HEK293 (cell line): ENCODE measurements around the gene MTHFD1L.

Experiments used
- CTCF ChIA-PET: fragments of 350-600 bp; formaldehyde crosslinking; extraction: SDS; loops from one replicate; lab custom pipeline; 2021; ENCODE audit warnings: antibody characterized with exemption; lab: Yijun Ruan, JAX
- POLR2A ChIA-PET: fragments of 300-600 bp; formaldehyde crosslinking; extraction: SDS; loops from one replicate; lab custom pipeline; 2020; ENCODE audit warnings: antibody characterized with exemption, inconsistent platforms; lab: Yijun Ruan, JAX
- H3K27ac ChIP-seq: fragments of 200-500 bp; sonication (Bioruptor generic); 2 replicates; pipeline ENCODE4 v1.5.1; 2014; ENCODE audit warnings: low read depth, low read length, control low read depth, inconsistent platforms; ENCODE audit errors: extremely low read depth
- H3K36me3 ChIP-seq, 2 experiments: fragments of 200-500 bp in 1 of 2; sonication (Bioruptor generic) in 1 of 2; 1 replicate in 1 of 2; 2 replicates in 1 of 2; pipeline ENCODE4 v1.5.1; 2014 to 2017; ENCODE audit warnings: inconsistent platforms in 2 of 2, low read length in 2 of 2; ENCODE audit not compliant: control insufficient read depth in 2 of 2, insufficient read depth in 1 of 2
- H3K4me1 ChIP-seq: fragments of 200-500 bp; sonication (Bioruptor generic); 2 replicates; pipeline ENCODE4 v1.5.1; 2014; ENCODE audit warnings: mild to moderate bottlenecking, low read length, inconsistent platforms; ENCODE audit not compliant: control insufficient read depth, insufficient read depth
- H3K4me3 ChIP-seq: 2 replicates; pipeline ENCODE4 v1.5.1; 2011; ENCODE audit warnings: low read depth, mild to moderate bottlenecking, control low read depth, low read length, moderate library complexity
- H3K9me3 ChIP-seq: fragments of 200-500 bp; sonication (Bioruptor generic); 2 replicates; pipeline ENCODE4 v1.5.1; 2014; ENCODE audit warnings: low read depth, low read length, inconsistent platforms; ENCODE audit not compliant: control insufficient read depth, insufficient read depth
- GLIS1 ChIP-seq: fragments of 450-650 bp; formaldehyde crosslinking; IDR thresholded peaks from 2 replicates; pipeline ENCODE4 v1.5.1; 2016; ENCODE audit warnings: missing biosample characterization, missing genetic modification characterization
- HOXC10 ChIP-seq: sonication (generic); formaldehyde crosslinking; IDR thresholded peaks from 2 replicates; pipeline ENCODE4 v1.8.1; 2023; ENCODE audit warnings: mild to moderate bottlenecking, missing genetic modification reagents
- KLF16 ChIP-seq: fragments of 450-650 bp; formaldehyde crosslinking; IDR thresholded peaks from 2 replicates; pipeline ENCODE4 v1.5.1; 2017; ENCODE audit warnings: missing biosample characterization, missing genetic modification characterization
- MYNN ChIP-seq: fragments of 450-650 bp; formaldehyde crosslinking; IDR thresholded peaks from 2 replicates; pipeline ENCODE4 v1.5.1; 2016; ENCODE audit warnings: missing biosample characterization, missing genetic modification characterization, borderline replicate concordance
- SETDB1 ChIP-seq: IDR thresholded peaks from one replicate; pipeline ENCODE4 v1.6.1; 2017; ENCODE audit warnings: mild to moderate bottlenecking, low read length, moderate library complexity, mixed read lengths; ENCODE audit not compliant: insufficient read length
- TRIM28 ChIP-seq: IDR thresholded peaks from 2 replicates; pipeline ENCODE4 v1.6.1; 2011; ENCODE audit warnings: low read length, control low read depth, borderline replicate concordance
- ZBTB8A ChIP-seq: fragments of 450-650 bp; formaldehyde crosslinking; IDR thresholded peaks from 2 replicates; pipeline ENCODE4 v1.5.1; 2016; ENCODE audit warnings: missing biosample characterization, missing genetic modification characterization
- ZFP41 ChIP-seq: fragments of 450-650 bp; formaldehyde crosslinking; IDR thresholded peaks from 2 replicates; pipeline ENCODE4 v1.5.1; 2016; ENCODE audit warnings: missing biosample characterization, missing genetic modification characterization, borderline replicate concordance
- ZFP69B ChIP-seq: fragments of 450-650 bp; formaldehyde crosslinking; IDR thresholded peaks from 2 replicates; pipeline ENCODE4 v1.5.1; 2016; ENCODE audit warnings: missing biosample characterization, missing genetic modification characterization
- ZIC2 ChIP-seq: fragments of 450-650 bp; formaldehyde crosslinking; IDR thresholded peaks from 2 replicates; pipeline ENCODE4 v1.5.1; 2016; ENCODE audit warnings: missing biosample characterization, missing genetic modification characterization
- ZNF114 ChIP-seq: fragments of 450-650 bp; formaldehyde crosslinking; IDR thresholded peaks from 2 replicates; pipeline ENCODE4 v1.5.0; 2017; ENCODE audit warnings: missing biosample characterization, missing genetic modification characterization
- ZNF16 ChIP-seq: fragments of 450-650 bp; formaldehyde crosslinking; IDR thresholded peaks from 2 replicates; pipeline ENCODE4 v1.5.1; 2016; ENCODE audit warnings: low read depth, missing biosample characterization, missing genetic modification characterization
- ZNF174 ChIP-seq: fragments of 450-650 bp; formaldehyde crosslinking; IDR thresholded peaks from 2 replicates; pipeline ENCODE4 v1.5.0; 2017; ENCODE audit warnings: missing biosample characterization, mild to moderate bottlenecking, missing genetic modification characterization
- ZNF211 ChIP-seq: fragments of 450-650 bp; formaldehyde crosslinking; IDR thresholded peaks from 2 replicates; pipeline ENCODE4 v1.5.1; 2016; ENCODE audit warnings: low read depth, missing biosample characterization, missing genetic modification characterization
- ZNF324 ChIP-seq: fragments of 450-650 bp; formaldehyde crosslinking; IDR thresholded peaks from 2 replicates; pipeline ENCODE4 v1.5.1; 2016; ENCODE audit warnings: missing biosample characterization, missing genetic modification characterization
- ZNF426 ChIP-seq: fragments of 450-650 bp; formaldehyde crosslinking; IDR thresholded peaks from 2 replicates; pipeline ENCODE4 v1.5.1; 2017; ENCODE audit warnings: missing biosample characterization, missing genetic modification characterization, mild to moderate bottlenecking, inconsistent platforms, moderate library complexity
- ZNF521 ChIP-seq: fragments of 450-650 bp; formaldehyde crosslinking; IDR thresholded peaks from 2 replicates; pipeline ENCODE4 v1.5.1; 2017; ENCODE audit warnings: missing biosample characterization, mild to moderate bottlenecking, missing genetic modification characterization
- ZNF623 ChIP-seq: fragments of 450-650 bp; formaldehyde crosslinking; IDR thresholded peaks from 2 replicates; pipeline ENCODE4 v1.5.1; 2016; ENCODE audit warnings: missing biosample characterization, missing genetic modification characterization
- ZSCAN30 ChIP-seq: fragments of 450-650 bp; IDR thresholded peaks from 2 replicates; pipeline ENCODE4 v1.5.1; 2018; ENCODE audit warnings: missing biosample characterization, mild to moderate bottlenecking, missing genetic modification characterization, moderate library complexity
- TF ChIP-seq, protein P1 (sequence below): fragments of 450-650 bp; formaldehyde crosslinking; IDR thresholded peaks from 2 replicates; pipeline ENCODE4 v1.5.1; 2016; ENCODE audit warnings: missing biosample characterization, missing genetic modification characterization
- TF ChIP-seq, protein P2 (sequence below): fragments of 450-650 bp; formaldehyde crosslinking; IDR thresholded peaks from 2 replicates; pipeline ENCODE4 v1.5.1; 2016; ENCODE audit warnings: missing biosample characterization, missing genetic modification characterization, borderline replicate concordance
- TF ChIP-seq, protein P3 (sequence below): fragments of 450-650 bp; formaldehyde crosslinking; IDR thresholded peaks from 2 replicates; pipeline ENCODE4 v1.5.1; 2016; ENCODE audit warnings: missing biosample characterization, missing genetic modification characterization
- TF ChIP-seq, protein P4 (sequence below): fragments of 450-650 bp; formaldehyde crosslinking; IDR thresholded peaks from 2 replicates; pipeline ENCODE4 v1.5.1; 2016; ENCODE audit warnings: missing biosample characterization, missing genetic modification characterization
- TF ChIP-seq, protein P5 (sequence below): fragments of 450-650 bp; formaldehyde crosslinking; IDR thresholded peaks from 2 replicates; pipeline ENCODE4 v1.5.1; 2017; ENCODE audit warnings: missing biosample characterization, missing genetic modification characterization

Gene MTHFD1L

DNA sequence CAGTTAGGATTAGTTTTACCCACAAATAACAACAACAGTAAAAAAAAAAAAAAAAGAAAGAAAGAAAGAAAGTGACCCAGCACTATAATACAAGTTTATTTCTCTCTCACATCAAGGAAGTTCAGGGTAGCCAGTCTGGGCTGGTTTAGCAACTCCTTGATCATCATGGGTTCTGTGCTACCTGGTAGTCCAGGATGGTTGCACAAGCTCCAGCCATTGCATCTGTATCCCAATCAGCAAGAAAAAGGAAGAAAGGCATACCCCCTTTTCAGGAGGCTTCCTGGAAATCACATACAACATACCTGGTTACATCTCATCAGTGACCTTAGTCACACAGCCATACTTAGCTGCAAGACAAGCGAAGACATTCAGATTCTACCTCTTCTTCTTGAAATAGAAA is 128.5 kb downstream of the MTHFD1L start:
- H3K36me3 ChIP-seq = peaks cover 0 to 5% of the 10 kb centered on the region in 2 experiments; a peak in 2 of 3 replicates
- H3K9me3 ChIP-seq = no peaks in the 10 kb centered on the region
- no peak for TF ChIP-seq KLF16 (tag by site-specific recombination)
- TF ChIP-seq GLIS1 (tag by site-specific recombination) = no peak
- no peak for TF ChIP-seq ZNF521
- TF ChIP-seq ZNF324 (tag by site-specific recombination) = no peak
- TF ChIP-seq ZFP41 (tag by site-specific recombination) = no peak
- TF ChIP-seq, protein P1, sequence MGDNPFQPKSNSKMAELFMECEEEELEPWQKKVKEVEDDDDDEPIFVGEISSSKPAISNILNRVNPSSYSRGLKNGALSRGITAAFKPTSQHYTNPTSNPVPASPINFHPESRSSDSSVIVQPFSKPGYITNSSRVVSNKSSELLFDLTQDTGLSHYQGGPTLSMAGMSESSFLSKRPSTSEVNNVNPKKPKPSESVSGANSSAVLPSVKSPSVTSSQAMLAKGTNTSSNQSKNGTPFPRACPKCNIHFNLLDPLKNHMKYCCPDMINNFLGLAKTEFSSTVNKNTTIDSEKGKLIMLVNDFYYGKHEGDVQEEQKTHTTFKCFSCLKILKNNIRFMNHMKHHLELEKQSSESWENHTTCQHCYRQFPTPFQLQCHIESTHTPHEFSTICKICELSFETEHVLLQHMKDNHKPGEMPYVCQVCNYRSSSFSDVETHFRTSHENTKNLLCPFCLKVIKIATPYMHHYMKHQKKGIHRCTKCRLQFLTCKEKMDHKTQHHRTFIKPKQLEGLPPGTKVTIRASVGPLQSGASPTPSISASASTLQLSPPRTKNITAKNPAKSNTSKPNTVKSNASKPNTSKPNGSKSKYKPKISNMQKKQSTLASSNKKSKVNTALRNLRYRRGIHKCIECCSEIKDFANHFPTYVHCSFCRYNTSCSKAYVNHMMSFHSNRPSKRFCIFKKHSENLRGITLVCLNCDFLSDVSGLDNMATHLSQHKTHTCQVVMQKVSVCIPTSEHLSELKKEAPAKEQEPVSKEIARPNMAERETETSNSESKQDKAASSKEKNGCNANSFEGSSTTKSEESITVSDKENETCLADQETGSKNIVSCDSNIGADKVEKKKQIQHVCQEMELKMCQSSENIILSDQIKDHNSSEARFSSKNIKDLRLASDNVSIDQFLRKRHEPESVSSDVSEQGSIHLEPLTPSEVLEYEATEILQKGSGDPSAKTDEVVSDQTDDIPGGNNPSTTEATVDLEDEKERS (tag by site-specific recombination) = peak; percentile 72; the same call in 1 of the 2 replicates
- TF ChIP-seq, protein P2, sequence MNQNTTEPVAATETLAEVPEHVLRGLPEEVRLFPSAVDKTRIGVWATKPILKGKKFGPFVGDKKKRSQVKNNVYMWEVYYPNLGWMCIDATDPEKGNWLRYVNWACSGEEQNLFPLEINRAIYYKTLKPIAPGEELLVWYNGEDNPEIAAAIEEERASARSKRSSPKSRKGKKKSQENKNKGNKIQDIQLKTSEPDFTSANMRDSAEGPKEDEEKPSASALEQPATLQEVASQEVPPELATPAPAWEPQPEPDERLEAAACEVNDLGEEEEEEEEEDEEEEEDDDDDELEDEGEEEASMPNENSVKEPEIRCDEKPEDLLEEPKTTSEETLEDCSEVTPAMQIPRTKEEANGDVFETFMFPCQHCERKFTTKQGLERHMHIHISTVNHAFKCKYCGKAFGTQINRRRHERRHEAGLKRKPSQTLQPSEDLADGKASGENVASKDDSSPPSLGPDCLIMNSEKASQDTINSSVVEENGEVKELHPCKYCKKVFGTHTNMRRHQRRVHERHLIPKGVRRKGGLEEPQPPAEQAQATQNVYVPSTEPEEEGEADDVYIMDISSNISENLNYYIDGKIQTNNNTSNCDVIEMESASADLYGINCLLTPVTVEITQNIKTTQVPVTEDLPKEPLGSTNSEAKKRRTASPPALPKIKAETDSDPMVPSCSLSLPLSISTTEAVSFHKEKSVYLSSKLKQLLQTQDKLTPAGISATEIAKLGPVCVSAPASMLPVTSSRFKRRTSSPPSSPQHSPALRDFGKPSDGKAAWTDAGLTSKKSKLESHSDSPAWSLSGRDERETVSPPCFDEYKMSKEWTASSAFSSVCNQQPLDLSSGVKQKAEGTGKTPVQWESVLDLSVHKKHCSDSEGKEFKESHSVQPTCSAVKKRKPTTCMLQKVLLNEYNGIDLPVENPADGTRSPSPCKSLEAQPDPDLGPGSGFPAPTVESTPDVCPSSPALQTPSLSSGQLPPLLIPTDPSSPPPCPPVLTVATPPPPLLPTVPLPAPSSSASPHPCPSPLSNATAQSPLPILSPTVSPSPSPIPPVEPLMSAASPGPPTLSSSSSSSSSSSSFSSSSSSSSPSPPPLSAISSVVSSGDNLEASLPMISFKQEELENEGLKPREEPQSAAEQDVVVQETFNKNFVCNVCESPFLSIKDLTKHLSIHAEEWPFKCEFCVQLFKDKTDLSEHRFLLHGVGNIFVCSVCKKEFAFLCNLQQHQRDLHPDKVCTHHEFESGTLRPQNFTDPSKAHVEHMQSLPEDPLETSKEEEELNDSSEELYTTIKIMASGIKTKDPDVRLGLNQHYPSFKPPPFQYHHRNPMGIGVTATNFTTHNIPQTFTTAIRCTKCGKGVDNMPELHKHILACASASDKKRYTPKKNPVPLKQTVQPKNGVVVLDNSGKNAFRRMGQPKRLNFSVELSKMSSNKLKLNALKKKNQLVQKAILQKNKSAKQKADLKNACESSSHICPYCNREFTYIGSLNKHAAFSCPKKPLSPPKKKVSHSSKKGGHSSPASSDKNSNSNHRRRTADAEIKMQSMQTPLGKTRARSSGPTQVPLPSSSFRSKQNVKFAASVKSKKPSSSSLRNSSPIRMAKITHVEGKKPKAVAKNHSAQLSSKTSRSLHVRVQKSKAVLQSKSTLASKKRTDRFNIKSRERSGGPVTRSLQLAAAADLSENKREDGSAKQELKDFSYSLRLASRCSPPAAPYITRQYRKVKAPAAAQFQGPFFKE (tag by site-specific recombination) = no peak
- TF ChIP-seq ZNF114 (tag by site-specific recombination) = no peak
- TF ChIP-seq ZBTB8A = no peak
- no peak for TF ChIP-seq ZNF16 (tag by site-specific recombination)
- TF ChIP-seq, protein P3, sequence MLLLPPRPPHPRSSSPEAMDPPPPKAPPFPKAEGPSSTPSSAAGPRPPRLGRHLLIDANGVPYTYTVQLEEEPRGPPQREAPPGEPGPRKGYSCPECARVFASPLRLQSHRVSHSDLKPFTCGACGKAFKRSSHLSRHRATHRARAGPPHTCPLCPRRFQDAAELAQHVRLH (tag by site-specific recombination) = peak; percentile 61; the same call in 1 of the 2 replicates
- no peak for TF ChIP-seq MYNN (tag by site-specific recombination)
- TF ChIP-seq ZSCAN30 (tag by site-specific recombination) = no peak
- no peak for TF ChIP-seq HOXC10 (CRISPR knock-in tag)
- no peak for TF ChIP-seq ZFP69B (tag by site-specific recombination)
- TF ChIP-seq ZNF211 (tag by site-specific recombination) = no peak
- TF ChIP-seq, protein P4, sequence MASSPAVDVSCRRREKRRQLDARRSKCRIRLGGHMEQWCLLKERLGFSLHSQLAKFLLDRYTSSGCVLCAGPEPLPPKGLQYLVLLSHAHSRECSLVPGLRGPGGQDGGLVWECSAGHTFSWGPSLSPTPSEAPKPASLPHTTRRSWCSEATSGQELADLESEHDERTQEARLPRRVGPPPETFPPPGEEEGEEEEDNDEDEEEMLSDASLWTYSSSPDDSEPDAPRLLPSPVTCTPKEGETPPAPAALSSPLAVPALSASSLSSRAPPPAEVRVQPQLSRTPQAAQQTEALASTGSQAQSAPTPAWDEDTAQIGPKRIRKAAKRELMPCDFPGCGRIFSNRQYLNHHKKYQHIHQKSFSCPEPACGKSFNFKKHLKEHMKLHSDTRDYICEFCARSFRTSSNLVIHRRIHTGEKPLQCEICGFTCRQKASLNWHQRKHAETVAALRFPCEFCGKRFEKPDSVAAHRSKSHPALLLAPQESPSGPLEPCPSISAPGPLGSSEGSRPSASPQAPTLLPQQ (tag by site-specific recombination) = no peak
- no peak for TF ChIP-seq ZNF426 (tag by site-specific recombination)
- TF ChIP-seq ZNF174 (tag by site-specific recombination) = no peak
- no peak for TF ChIP-seq ZIC2 (tag by site-specific recombination)
- TF ChIP-seq SETDB1 = peak; percentile 65
- TF ChIP-seq TRIM28 = peak; percentile 36; the same call in 1 of the 2 replicates
- TF ChIP-seq ZNF623 (tag by site-specific recombination) = no peak
- TF ChIP-seq, protein P5, sequence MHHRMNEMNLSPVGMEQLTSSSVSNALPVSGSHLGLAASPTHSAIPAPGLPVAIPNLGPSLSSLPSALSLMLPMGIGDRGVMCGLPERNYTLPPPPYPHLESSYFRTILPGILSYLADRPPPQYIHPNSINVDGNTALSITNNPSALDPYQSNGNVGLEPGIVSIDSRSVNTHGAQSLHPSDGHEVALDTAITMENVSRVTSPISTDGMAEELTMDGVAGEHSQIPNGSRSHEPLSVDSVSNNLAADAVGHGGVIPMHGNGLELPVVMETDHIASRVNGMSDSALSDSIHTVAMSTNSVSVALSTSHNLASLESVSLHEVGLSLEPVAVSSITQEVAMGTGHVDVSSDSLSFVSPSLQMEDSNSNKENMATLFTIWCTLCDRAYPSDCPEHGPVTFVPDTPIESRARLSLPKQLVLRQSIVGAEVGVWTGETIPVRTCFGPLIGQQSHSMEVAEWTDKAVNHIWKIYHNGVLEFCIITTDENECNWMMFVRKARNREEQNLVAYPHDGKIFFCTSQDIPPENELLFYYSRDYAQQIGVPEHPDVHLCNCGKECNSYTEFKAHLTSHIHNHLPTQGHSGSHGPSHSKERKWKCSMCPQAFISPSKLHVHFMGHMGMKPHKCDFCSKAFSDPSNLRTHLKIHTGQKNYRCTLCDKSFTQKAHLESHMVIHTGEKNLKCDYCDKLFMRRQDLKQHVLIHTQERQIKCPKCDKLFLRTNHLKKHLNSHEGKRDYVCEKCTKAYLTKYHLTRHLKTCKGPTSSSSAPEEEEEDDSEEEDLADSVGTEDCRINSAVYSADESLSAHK (tag by site-specific recombination) = no peak
- no peak overlapping the region for H3K27ac ChIP-seq
- ChIA-PET CTCF (interaction anchor here (0.6 kb wide), 1 partner anchor 224 kb away, joined by 4 read pairs; no protein-coding TSS in a partner anchor), POLR2A (no interaction called here)
- H3K4me1 ChIP-seq = no peaks in the 10 kb centered on the region
- H3K4me3 ChIP-seq = no peak overlapping the region
